Suprapubic skin (tissue), 4 donors: ENCODE measurements around the gene ZBTB16. TPM values are rescaled to one million over a fixed set of nuclear protein-coding genes. Genes with fewer than 3 reads are reported as not detected.

Source experiments
- DNase-seq, 2 donors: peaks; one replicate each; pipeline ENCODE4 v3.0.0-alpha.2; 2019; ENCODE audit warnings: low spot score in 2 of 2
- H3K27ac ChIP-seq: fragments of 200-600 bp; sonication (generic); one replicate; pipeline ENCODE4 v1.5.1; 2019
- H3K27me3 ChIP-seq: fragments of 200-600 bp; sonication (generic); one replicate; pipeline ENCODE4 v1.5.1; 2019
- H3K36me3 ChIP-seq: fragments of 200-600 bp; sonication (generic); one replicate; pipeline ENCODE4 v1.5.1; 2019
- H3K4me1 ChIP-seq: fragments of 200-600 bp; sonication (generic); one replicate; pipeline ENCODE4 v1.5.1; 2019
- H3K4me3 ChIP-seq: fragments of 200-600 bp; sonication (generic); one replicate; pipeline ENCODE4 v1.5.1; 2019; ENCODE audit warnings: mild to moderate bottlenecking
- H3K9me3 ChIP-seq: fragments of 200-600 bp; sonication (generic); one replicate; pipeline ENCODE4 v1.5.1; 2019
- EP300 ChIP-seq: sonication (generic); formaldehyde crosslinking; IDR thresholded peaks from one replicate; pipeline ENCODE4 v1.6.1; 2017; ENCODE audit warnings: antibody characterized with exemption
- POLR2A ChIP-seq, 2 donors: fragments of 450-650 bp; IDR thresholded peaks; one replicate each; pipeline ENCODE4 v1.6.1; 2017; ENCODE audit warnings: antibody characterized with exemption in 2 of 2, mild to moderate bottlenecking in 2 of 2, moderate library complexity in 2 of 2
- POLR2AphosphoS5 ChIP-seq, 3 donors: sonication (generic); formaldehyde crosslinking; IDR thresholded peaks; one replicate each; pipeline ENCODE4 v1.6.1; 2017; ENCODE audit warnings: antibody characterized with exemption in 3 of 3
- WGBS: methylation state at CpG from one replicate; pipeline ENCODE4 v1.1.5; 2018; 5-methylcytosine and 5-hydroxymethylcytosine counted together
- total RNA-seq, 4 donors: library from RNA; depleted of rRNA; stranded (reverse); fragments of >200 nt; gene quantifications; one replicate each; pipeline ENCODE4 v1.1.0, GENCODE V29; 2016
- TF ChIP-seq, protein P1 (sequence below), 2 donors: fragments of 200-600 bp in 1 of 2; fragments of 450-650 bp in 1 of 2; sonication (generic) in 1 of 2; IDR thresholded peaks; one replicate each; pipeline ENCODE4 v1.5.1; 2016 to 2019; ENCODE audit warnings: antibody characterized with exemption in 2 of 2, mild to moderate bottlenecking in 1 of 2, moderate library complexity in 1 of 2

The ZBTB16 gene
- total RNA-seq, 4 donors from 2014 or later, result 142 to 474 (median 232) TPM

DNA sequence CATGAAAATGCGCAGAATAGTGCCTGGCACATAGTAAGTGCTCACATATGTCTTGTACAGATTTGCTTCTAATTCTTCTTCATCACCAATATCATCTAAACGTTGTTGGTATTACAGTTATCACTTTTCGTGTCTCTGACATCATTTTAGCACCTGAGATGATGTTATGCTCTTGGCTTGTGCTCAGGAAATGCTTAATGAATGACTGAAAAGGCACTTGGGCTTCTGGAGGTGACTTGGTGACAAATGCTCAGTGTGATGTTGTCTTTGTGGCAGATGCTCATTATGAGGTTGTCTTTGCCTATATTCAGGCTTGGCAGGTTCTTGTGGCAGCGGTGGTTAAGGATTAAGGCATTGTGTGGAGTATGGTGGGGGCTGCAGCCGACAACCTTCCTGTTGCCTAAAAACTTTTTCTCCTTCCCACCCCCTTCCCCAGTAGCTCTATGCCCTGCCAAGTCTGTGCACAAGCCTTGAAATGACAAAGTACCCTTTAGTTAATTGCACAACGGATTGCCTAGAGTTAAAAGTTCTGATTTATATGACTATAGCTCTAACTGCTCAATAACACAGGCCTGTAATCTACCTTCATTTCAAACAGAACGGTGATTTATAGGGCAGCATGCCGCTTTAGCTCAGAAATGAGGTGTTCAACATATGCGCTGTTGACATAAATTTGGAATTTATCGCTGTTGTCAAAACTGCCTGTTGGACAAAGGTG, 82.5 kb downstream of the ZBTB16 start:
- H3K4me1 ChIP-seq, result peaks cover 82% of the 10 kb centered on the region

DNA sequence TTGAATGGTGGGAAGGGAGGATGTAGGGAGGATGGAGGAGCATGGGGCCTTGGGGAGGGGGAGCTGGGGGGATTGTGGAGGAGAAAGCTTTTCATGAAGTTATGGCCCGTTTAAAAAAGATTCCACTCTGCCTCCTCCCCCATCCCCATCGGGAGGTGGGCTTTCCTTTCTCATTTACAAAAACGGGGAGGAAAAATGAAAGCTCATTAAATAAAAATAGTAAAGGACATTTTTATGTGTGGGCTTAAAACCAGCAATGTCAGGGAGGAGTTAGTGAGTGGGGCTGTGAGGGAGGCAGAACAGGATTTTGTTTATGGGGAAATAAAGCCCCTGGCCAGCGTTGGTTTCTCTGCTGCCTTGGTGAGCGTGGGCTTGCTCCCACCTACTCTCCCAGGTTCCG, 83.2 kb downstream of the ZBTB16 start:
- H3K27me3 ChIP-seq, result no peaks in the 10 kb centered on the region
- peaks cover 82% of the 10 kb centered on the region for H3K4me1 ChIP-seq
- H3K4me3 ChIP-seq, result no peak overlapping the region
- DNase-seq, result no peak
- peak overlapping the region; percentile 32 for H3K27ac ChIP-seq
- H3K9me3 ChIP-seq, result no peaks in the 10 kb centered on the region
- peaks cover 26% of the 10 kb centered on the region for H3K36me3 ChIP-seq
- 76% methylated on average over 6 of the region's 6 CpGs for WGBS
- TF ChIP-seq EP300, result no peak
- TF ChIP-seq, protein P1, sequence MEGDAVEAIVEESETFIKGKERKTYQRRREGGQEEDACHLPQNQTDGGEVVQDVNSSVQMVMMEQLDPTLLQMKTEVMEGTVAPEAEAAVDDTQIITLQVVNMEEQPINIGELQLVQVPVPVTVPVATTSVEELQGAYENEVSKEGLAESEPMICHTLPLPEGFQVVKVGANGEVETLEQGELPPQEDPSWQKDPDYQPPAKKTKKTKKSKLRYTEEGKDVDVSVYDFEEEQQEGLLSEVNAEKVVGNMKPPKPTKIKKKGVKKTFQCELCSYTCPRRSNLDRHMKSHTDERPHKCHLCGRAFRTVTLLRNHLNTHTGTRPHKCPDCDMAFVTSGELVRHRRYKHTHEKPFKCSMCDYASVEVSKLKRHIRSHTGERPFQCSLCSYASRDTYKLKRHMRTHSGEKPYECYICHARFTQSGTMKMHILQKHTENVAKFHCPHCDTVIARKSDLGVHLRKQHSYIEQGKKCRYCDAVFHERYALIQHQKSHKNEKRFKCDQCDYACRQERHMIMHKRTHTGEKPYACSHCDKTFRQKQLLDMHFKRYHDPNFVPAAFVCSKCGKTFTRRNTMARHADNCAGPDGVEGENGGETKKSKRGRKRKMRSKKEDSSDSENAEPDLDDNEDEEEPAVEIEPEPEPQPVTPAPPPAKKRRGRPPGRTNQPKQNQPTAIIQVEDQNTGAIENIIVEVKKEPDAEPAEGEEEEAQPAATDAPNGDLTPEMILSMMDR (IDR thresholded peaks at IDR 0.05), result no peak
- no peak for TF ChIP-seq POLR2AphosphoS5 (IDR thresholded peaks at IDR 0.05)
- TF ChIP-seq POLR2A (IDR thresholded peaks at IDR 0.05), result no peak

More for the DNA sequence above, 82.5 kb downstream of the ZBTB16 start:
- TF ChIP-seq POLR2AphosphoS5 (IDR thresholded peaks at IDR 0.05) (no peak), POLR2A (IDR thresholded peaks at IDR 0.05) (no peak), EP300 (no peak)
- TF ChIP-seq, protein P1 (IDR thresholded peaks at IDR 0.05), result no peak
- DNase-seq, result no peak
- Histone ChIP-seq H3K27me3 (no peaks in the 10 kb centered on the region), H3K27ac (peak overlapping the region; percentile 32), H3K36me3 (peaks cover 33% of the 10 kb centered on the region), H3K4me3 (no peak overlapping the region), H3K9me3 (no peaks in the 10 kb centered on the region)
- WGBS, result 84% methylated on average over 10 of the region's 10 CpGs

DNA sequence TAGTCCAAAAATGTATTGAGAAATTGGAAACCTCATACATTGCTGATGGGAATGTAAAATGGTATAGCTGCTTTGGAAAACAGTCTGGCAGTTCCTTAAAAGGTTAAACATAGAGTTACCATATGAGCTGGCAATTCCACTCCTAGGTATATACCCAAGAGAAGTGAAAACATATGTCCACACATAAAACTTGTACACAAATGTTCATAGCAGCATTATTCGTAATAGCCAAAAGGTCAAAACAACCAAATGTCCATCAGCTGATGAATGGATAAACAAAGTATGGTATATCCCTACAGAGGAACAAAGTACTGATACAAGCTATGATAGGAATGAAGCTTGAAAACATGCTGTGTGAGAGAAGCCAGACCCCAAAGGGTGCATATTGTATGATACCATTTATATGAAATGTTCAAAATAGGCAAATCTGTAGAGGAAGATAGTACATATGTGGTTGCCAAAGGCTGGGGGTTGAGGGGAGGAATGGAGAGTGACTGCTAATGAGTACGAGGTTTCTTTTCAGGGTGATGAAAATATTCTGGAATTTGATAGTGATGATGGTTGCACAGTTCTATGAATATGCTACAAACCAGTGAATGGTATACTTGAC, 85.8 kb downstream of the ZBTB16 start:
- H3K27me3 ChIP-seq, result no peaks in the 10 kb centered on the region
- H3K4me1 ChIP-seq, result peaks cover 90% of the 10 kb centered on the region
- no peak for DNase-seq
- TF ChIP-seq, protein P1 (IDR thresholded peaks at IDR 0.05), result no peak
- no peak for TF ChIP-seq POLR2AphosphoS5 (IDR thresholded peaks at IDR 0.05)
- no peak for TF ChIP-seq POLR2A (IDR thresholded peaks at IDR 0.05)
- no peak for TF ChIP-seq EP300
- peak overlapping the region; percentile 28 for H3K27ac ChIP-seq
- peaks cover 19% of the 10 kb centered on the region for H3K36me3 ChIP-seq
- 91% methylated on average over 2 of the region's 2 CpGs for WGBS
- no peaks in the 10 kb centered on the region for H3K9me3 ChIP-seq
- no peak overlapping the region for H3K4me3 ChIP-seq

DNA sequence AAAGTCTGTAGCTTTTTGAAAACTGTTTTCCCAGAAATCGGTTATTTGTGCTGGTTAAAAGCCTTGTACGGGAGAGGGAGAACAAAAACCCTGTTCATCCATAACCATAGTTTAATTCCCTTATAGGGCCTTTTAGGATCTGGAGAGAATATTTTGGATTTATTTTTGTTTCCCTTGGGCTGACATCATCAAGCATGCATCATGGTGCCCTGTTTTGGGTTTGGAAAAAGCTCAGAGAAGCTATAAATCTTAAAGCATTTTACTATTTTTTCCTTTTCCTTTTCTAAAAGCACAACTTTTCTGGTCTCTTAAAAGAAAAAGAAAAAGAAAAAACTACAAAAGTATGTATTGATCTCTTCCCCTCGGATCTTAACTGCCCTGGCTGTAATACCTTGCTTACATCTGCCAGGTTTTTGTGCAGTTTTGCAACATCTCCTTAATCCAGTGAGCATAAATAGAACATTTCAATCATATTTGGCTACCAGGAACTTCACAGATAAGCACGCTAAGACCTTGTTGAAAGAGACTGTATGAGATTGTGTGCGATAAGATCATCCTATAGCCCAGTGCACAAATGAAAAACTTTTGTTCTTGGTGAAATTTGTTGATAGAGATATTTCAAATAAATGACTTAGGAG, 88.0 kb downstream of the ZBTB16 start:
- TF ChIP-seq, protein P1 (IDR thresholded peaks at IDR 0.05), result no peak
- TF ChIP-seq POLR2A (IDR thresholded peaks at IDR 0.05) (no peak), EP300 (no peak), POLR2AphosphoS5 (IDR thresholded peaks at IDR 0.05) (peak in 1 of 3 donors; percentile 3)
- Histone ChIP-seq H3K4me1 (peaks cover 90% of the 10 kb centered on the region), H3K36me3 (peaks cover 4% of the 10 kb centered on the region), H3K4me3 (no peak overlapping the region), H3K27me3 (no peaks in the 10 kb centered on the region), H3K9me3 (no peaks in the 10 kb centered on the region), H3K27ac (peak overlapping the region; percentile 78)
- WGBS, result 41% methylated on average over 5 of the region's 5 CpGs
- DNase-seq, result no peak

DNA sequence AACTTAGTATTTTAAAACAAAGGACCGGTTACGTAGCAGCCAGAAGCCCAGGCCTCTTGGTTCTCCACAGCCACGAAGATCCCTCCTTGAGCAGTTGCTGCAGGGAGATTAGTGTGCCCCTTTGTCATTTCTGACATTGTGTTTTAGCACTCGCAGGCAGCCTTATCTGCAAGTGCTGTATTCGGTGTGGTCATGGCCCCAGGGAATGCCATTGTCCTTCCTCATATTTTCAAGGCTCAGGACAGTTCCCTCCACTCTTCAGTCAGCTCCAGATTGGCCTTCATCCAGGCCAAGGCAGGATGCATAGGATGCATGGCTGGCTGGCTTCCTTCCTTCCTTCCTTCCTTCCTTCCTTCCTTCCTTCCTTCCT, 88.5 kb downstream of the ZBTB16 start:
- DNase-seq, result no peak
- 54% methylated on average over 5 of the region's 5 CpGs for WGBS
- TF ChIP-seq POLR2A (IDR thresholded peaks at IDR 0.05) (no peak), POLR2AphosphoS5 (IDR thresholded peaks at IDR 0.05) (peak in 1 of 3 donors; percentile 4)

More for the DNA sequence above, 88.5 kb downstream of the ZBTB16 start:
- Histone ChIP-seq H3K27me3 (no peaks in the 10 kb centered on the region), H3K27ac (peak overlapping the region; percentile 78), H3K4me3 (no peak overlapping the region), H3K36me3 (peaks cover under 1% of the 10 kb centered on the region), H3K9me3 (no peaks in the 10 kb centered on the region), H3K4me1 (peaks cover 93% of the 10 kb centered on the region)
